ENCODE measurements around the gene CFAP251. TPM values are rescaled to one million over a fixed set of nuclear protein-coding genes. Genes with fewer than 3 reads are reported as not detected.

The CFAP251 gene
- total and polyA plus RNA-seq, 2 of the 8 experiments (the other 6 are each of a cell fraction or from before 2014, with no cell fraction given): 1.8 to 2.9 TPM

DNA sequence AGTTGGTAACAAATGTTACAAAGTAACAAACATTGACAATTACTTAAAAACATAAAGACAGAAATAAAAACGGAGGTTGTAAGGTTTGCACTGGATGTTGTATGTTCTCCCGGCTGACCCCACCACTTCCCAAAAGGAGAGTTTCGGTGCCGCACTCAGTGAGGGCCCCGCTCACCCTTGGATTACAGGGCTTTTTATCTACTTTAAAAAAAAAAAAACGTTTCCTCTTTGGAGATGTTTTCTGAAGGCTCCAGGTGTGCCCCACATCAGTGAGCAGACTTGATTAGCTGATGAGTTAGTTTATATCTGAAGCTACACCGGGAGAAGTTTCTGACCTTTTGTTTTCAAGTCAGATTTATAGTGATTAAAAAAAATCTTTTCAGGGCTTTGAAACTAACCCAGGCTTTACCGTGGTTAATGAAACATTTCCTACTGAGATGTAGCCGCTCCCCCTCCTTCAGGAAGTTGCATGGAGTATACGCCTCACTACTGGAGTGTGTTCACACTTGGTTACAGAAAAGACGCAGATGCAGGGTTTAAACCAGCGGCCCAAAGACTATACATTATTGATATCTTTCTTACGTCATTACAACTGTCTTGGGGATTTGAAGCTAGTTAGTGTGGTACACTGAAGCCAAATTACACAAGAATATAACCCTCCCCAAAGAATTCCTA is 65.3 kb downstream of the CFAP251 start (continued):
- no peak for TF ChIP-seq TAF7 (optimal IDR thresholded peaks at IDR 0.05; ENCODE audit: borderline replicate concordance, low read depth, low read length)
- TF ChIP-seq, protein P1, sequence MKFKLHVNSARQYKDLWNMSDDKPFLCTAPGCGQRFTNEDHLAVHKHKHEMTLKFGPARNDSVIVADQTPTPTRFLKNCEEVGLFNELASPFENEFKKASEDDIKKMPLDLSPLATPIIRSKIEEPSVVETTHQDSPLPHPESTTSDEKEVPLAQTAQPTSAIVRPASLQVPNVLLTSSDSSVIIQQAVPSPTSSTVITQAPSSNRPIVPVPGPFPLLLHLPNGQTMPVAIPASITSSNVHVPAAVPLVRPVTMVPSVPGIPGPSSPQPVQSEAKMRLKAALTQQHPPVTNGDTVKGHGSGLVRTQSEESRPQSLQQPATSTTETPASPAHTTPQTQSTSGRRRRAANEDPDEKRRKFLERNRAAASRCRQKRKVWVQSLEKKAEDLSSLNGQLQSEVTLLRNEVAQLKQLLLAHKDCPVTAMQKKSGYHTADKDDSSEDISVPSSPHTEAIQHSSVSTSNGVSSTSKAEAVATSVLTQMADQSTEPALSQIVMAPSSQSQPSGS (IDR thresholded peaks at IDR 0.05; ENCODE audit: low read length): no peak

Measured in H1 (cell line).